Measurements from ENCODE around the gene ZNF710. TPM values are rescaled to one million over a fixed set of nuclear protein-coding genes. Genes with fewer than 3 reads are reported as not detected.

ZNF710 gene
- polyA plus RNA-seq, 1 experiment = 2.0 TPM

- H3K27me3 ChIP-seq (ENCODE audit: control insufficient read depth, insufficient read depth, low read length) = no peaks in the 10 kb centered on the region
- CTCF ChIA-PET = no interaction called here
- no peak for DNase-seq (ENCODE audit: low read depth)
- H3K4me3 ChIP-seq (ENCODE audit: low read depth, low read length) = no peak overlapping the region
- H3K36me3 ChIP-seq (ENCODE audit: control insufficient read depth, insufficient read depth, low read length) = no peaks in the 10 kb centered on the region
- POLR2A ChIA-PET = no interaction called here
- TF ChIP-seq CTCF (IDR thresholded peaks at IDR 0.05; ENCODE audit: insufficient read depth, low read depth, low read length) = no peak
Observed at GRCh38 chr15:90047956-90048575, 46.9 kb downstream of the ZNF710 start.

GRCh38 chr15:90049030-90049429 is 47.9 kb downstream of the ZNF710 start:
- ChIA-PET POLR2A (no interaction called here), CTCF (interaction anchor here (0.9 to 1.0 kb wide), 3 partner anchors 8 to 12 kb away, joined by 3 read pairs; no protein-coding TSS in a partner anchor)
- H3K4me3 ChIP-seq (ENCODE audit: low read depth, low read length) = no peak overlapping the region
- no peaks in the 10 kb centered on the region for H3K27me3 ChIP-seq (ENCODE audit: control insufficient read depth, insufficient read depth, low read length)
- no peak for TF ChIP-seq CTCF (IDR thresholded peaks at IDR 0.05; ENCODE audit: insufficient read depth, low read depth, low read length)
- no peaks in the 10 kb centered on the region for H3K36me3 ChIP-seq (ENCODE audit: control insufficient read depth, insufficient read depth, low read length)
- DNase-seq (ENCODE audit: low read depth) = no peak

- no peak for TF ChIP-seq CTCF (IDR thresholded peaks at IDR 0.05; ENCODE audit: insufficient read depth, low read depth, low read length)
- no peak for DNase-seq (ENCODE audit: low read depth)
- Histone ChIP-seq H3K4me3 (ENCODE audit: low read depth, low read length) (no peak overlapping the region), H3K27me3 (ENCODE audit: control insufficient read depth, insufficient read depth, low read length) (no peaks in the 10 kb centered on the region), H3K36me3 (ENCODE audit: control insufficient read depth, insufficient read depth, low read length) (no peaks in the 10 kb centered on the region)
- POLR2A ChIA-PET = no interaction called here
- CTCF ChIA-PET = interaction anchor here (0.6 to 1.0 kb wide), 5 partner anchors 8 to 22 kb away, joined by 3 read pairs; no protein-coding TSS in a partner anchor
Observed at GRCh38 chr15:90049666-90050604, 48.8 kb downstream of the ZNF710 start.

GRCh38 chr15:90051874-90052273 is 50.8 kb downstream of the ZNF710 start:
- H3K36me3 ChIP-seq (ENCODE audit: control insufficient read depth, insufficient read depth, low read length) = no peaks in the 10 kb centered on the region
- H3K27me3 ChIP-seq (ENCODE audit: control insufficient read depth, insufficient read depth, low read length) = no peaks in the 10 kb centered on the region
- no peak for DNase-seq (ENCODE audit: low read depth)
- ChIA-PET CTCF (interaction anchor here (1.1 to 1.4 kb wide), 2 partner anchors 12 to 19 kb away, joined by 3 to 4 read pairs; no protein-coding TSS in a partner anchor), POLR2A (no interaction called here)
- no peak overlapping the region for H3K4me3 ChIP-seq (ENCODE audit: low read depth, low read length)
- no peak for TF ChIP-seq CTCF (IDR thresholded peaks at IDR 0.05; ENCODE audit: insufficient read depth, low read depth, low read length)

All from BJ (cell line).